HUES48 (cell line): ENCODE data around the gene WWC1.
A peak's percentile ranks its signal among the peaks of the same experiment; 100 is the strongest.
"Not testable (repeated sequence)": the region's sequence is repeated elsewhere in the genome, so short reads cannot be mapped to it uniquely, and the experiment has no call there.

ENCODE experiments used
- H3K27ac ChIP-seq: one replicate; pipeline ENCODE4 v1.7.0; 2013; ENCODE audit warnings: low read depth, low read length, inconsistent platforms
- H3K27me3 ChIP-seq: 2 replicates; pipeline ENCODE4 v1.6.1; 2013; ENCODE audit warnings: mild to moderate bottlenecking, low read length; ENCODE audit not compliant: control insufficient read depth, insufficient read depth
- H3K36me3 ChIP-seq: 2 replicates; pipeline ENCODE4 v1.6.1; 2013; ENCODE audit warnings: low read length; ENCODE audit not compliant: control insufficient read depth, insufficient read depth
- H3K4me1 ChIP-seq: 2 replicates; pipeline ENCODE4 v1.6.1; 2013; ENCODE audit warnings: mild to moderate bottlenecking, low read length; ENCODE audit not compliant: control insufficient read depth, insufficient read depth
- H3K4me3 ChIP-seq: 2 replicates; pipeline ENCODE4 v1.5.1; 2013; ENCODE audit warnings: mild to moderate bottlenecking, low read depth, low read length
- H3K9ac ChIP-seq: 2 replicates; pipeline ENCODE4 v1.6.1; 2013; ENCODE audit warnings: mild to moderate bottlenecking, low read depth, low read length, moderate library complexity
- H3K9me3 ChIP-seq: 2 replicates; pipeline ENCODE4 v1.6.1; 2013; ENCODE audit warnings: low read length; ENCODE audit not compliant: control insufficient read depth, insufficient read depth

WWC1 gene

GRCh38 chr5:168286863-168287262 lies 4.6 kb upstream of the WWC1 start:
- H3K4me3 ChIP-seq, H3K27me3 ChIP-seq, H3K27ac ChIP-seq, H3K36me3 ChIP-seq, H3K9ac ChIP-seq, H3K9me3 ChIP-seq: not testable (repeated sequence)
- H3K4me1 ChIP-seq: peaks cover 18% of the 10 kb centered on the region

- Histone ChIP-seq H3K36me3 (no peaks in the 10 kb centered on the region), H3K4me1 (peaks cover 18% of the 10 kb centered on the region), H3K4me3 (no peak overlapping the region)
Observed at GRCh38 chr5:168287362-168287761, 4.1 kb upstream of the WWC1 start.

GRCh38 chr5:168288349-168289245 lies 2.8 kb upstream of the WWC1 start:
- Histone ChIP-seq H3K9me3 (no peaks in the 10 kb centered on the region), H3K9ac (no peak overlapping the region), H3K27me3 (no peaks in the 10 kb centered on the region; the same call in 1 of the 2 replicates), H3K4me1 (peaks cover 26% of the 10 kb centered on the region), H3K27ac (no peak overlapping the region), H3K36me3 (no peaks in the 10 kb centered on the region), H3K4me3 (no peak overlapping the region)

More at GRCh38 chr5:168287362-168287761, 4.1 kb upstream of the WWC1 start:
- H3K9me3 ChIP-seq: no peaks in the 10 kb centered on the region
- no peak overlapping the region for H3K9ac ChIP-seq
- H3K27ac ChIP-seq: no peak overlapping the region
- H3K27me3 ChIP-seq: no peaks in the 10 kb centered on the region; the same call in 1 of the 2 replicates

- Histone ChIP-seq H3K27ac (peak overlapping the region; percentile 33), H3K9ac (no peak overlapping the region), H3K9me3 (no peaks in the 10 kb centered on the region), H3K4me1 (peaks cover 34% of the 10 kb centered on the region), H3K36me3 (no peaks in the 10 kb centered on the region), H3K4me3 (peak overlapping the region; percentile 79), H3K27me3 (no peaks in the 10 kb centered on the region; the same call in 1 of the 2 replicates)
Observed at GRCh38 chr5:168290902-168291341, 523 bp upstream of the WWC1 start.

- Histone ChIP-seq H3K4me3 (peak overlapping the region; percentile 79), H3K27ac (peak overlapping the region; percentile 59)
Observed at GRCh38 chr5:168291964-168292785, 730 bp downstream of the WWC1 start.

GRCh38 chr5:168292786-168293696 lies 1.6 kb downstream of the WWC1 start:
- H3K9ac ChIP-seq: no peak overlapping the region

More at GRCh38 chr5:168291964-168292785, 730 bp downstream of the WWC1 start:
- Histone ChIP-seq H3K27me3 (no peaks in the 10 kb centered on the region; the same call in 1 of the 2 replicates), H3K9me3 (no peaks in the 10 kb centered on the region), H3K36me3 (peaks cover 3% of the 10 kb centered on the region; the same call in 1 of the 2 replicates), H3K9ac (peak overlapping the region; percentile 37; the same call in 1 of the 2 replicates), H3K4me1 (peaks cover 41% of the 10 kb centered on the region)

GRCh38 chr5:168295574-168296201 lies 4.2 kb downstream of the WWC1 start:
- Histone ChIP-seq H3K9ac (peak overlapping the region; percentile 27), H3K27me3 (no peaks in the 10 kb centered on the region), H3K27ac (peak overlapping the region; percentile 94), H3K36me3 (peaks cover 3% of the 10 kb centered on the region; the same call in 1 of the 2 replicates), H3K4me1 (peaks cover 47% of the 10 kb centered on the region), H3K4me3 (peak overlapping the region; percentile 47), H3K9me3 (no peaks in the 10 kb centered on the region)

More at GRCh38 chr5:168292786-168293696, 1.6 kb downstream of the WWC1 start:
- Histone ChIP-seq H3K27ac (no peak overlapping the region), H3K9me3 (no peaks in the 10 kb centered on the region), H3K27me3 (no peaks in the 10 kb centered on the region), H3K36me3 (peaks cover 3% of the 10 kb centered on the region; the same call in 1 of the 2 replicates), H3K4me1 (peaks cover 40% of the 10 kb centered on the region), H3K4me3 (peak overlapping the region; percentile 79)

GRCh38 chr5:168296682-168297081 lies 5.2 kb downstream of the WWC1 start:
- no peak overlapping the region for H3K9ac ChIP-seq
- peaks cover 3% of the 10 kb centered on the region; the same call in 1 of the 2 replicates for H3K36me3 ChIP-seq
- peaks cover 51% of the 10 kb centered on the region for H3K4me1 ChIP-seq
- H3K27me3 ChIP-seq: no peaks in the 10 kb centered on the region
- H3K27ac ChIP-seq: no peak overlapping the region
- no peaks in the 10 kb centered on the region for H3K9me3 ChIP-seq
- H3K4me3 ChIP-seq: no peak overlapping the region

GRCh38 chr5:168298949-168299348 lies 7.5 kb downstream of the WWC1 start:
- Histone ChIP-seq H3K9ac (no peak overlapping the region), H3K27ac (no peak overlapping the region), H3K9me3 (no peaks in the 10 kb centered on the region), H3K4me3 (no peak overlapping the region), H3K36me3 (peaks cover 3% of the 10 kb centered on the region; the same call in 1 of the 2 replicates), H3K27me3 (no peaks in the 10 kb centered on the region), H3K4me1 (peaks cover 53% of the 10 kb centered on the region)
